ENCODE data around the gene NAP1L5. TPM values are rescaled to one million over a fixed set of nuclear protein-coding genes. Genes with fewer than 3 reads are reported as not detected.
A peak's percentile ranks its signal among the peaks of the same experiment; 100 is the strongest.

Gene NAP1L5
- polyA plus RNA-seq, 1 donor = 10.4 TPM

DNA sequence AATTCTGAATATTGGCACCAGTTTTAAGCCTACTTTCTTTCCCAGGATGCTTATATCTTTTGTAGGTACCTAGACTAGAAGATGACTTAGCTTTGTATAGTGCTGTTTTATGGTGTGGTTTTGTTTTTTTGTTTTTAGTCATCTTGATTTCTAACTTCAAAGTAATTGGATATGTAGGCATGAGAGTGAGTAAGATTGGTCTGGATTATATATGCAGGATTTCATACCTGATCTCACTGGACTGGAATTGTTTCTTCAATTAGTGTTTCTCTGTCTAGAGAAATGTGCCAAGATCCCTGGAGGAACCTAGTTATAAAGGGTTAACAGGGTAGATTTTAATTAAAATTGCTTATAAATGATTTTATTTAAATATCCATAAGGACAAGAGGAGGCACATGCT lies 23.1 kb downstream of the NAP1L5 start:
- no peak for DNase-seq
- no peak overlapping the region for H3K4me3 ChIP-seq (ENCODE audit: low read length)
- no peaks in the 10 kb centered on the region for H3K9me3 ChIP-seq (ENCODE audit: control insufficient read depth, low read depth, low read length)
- peaks cover 16% of the 10 kb centered on the region for H3K36me3 ChIP-seq (ENCODE audit: control insufficient read depth, insufficient read depth, low read length)
- H3K27ac ChIP-seq (ENCODE audit: low read length) = no peak overlapping the region
- no peaks in the 10 kb centered on the region for H3K4me1 ChIP-seq (ENCODE audit: control insufficient read depth, insufficient read depth, low read length)
- no peaks in the 10 kb centered on the region for H3K27me3 ChIP-seq (ENCODE audit: control insufficient read depth, insufficient read depth, low read length)

DNA sequence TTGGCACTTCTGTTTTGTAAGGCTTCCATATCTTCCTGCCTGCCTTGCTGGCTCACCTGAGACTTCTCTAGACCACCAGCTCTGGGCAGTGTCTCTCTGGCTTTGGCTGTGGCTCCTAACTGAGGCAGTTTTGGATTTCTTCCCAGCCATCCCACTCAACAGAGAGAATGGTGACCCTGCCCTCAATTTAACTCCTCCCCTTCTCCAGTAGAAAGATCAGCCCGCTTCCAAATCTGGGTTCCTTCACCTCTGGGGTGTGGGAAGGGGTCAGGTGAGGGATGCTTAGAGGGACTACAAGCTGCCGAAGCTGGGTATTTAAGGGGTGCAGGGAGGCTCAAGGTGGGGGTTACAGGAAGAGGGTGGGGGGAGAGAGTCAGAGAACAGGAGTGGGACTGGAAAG lies 23.7 kb downstream of the NAP1L5 start:
- H3K36me3 ChIP-seq (ENCODE audit: control insufficient read depth, insufficient read depth, low read length) = peaks cover 11% of the 10 kb centered on the region
- WGBS (ENCODE audit: insufficient coverage, low lambda C conversion rate) = 100% methylated on average over 1 of the region's 2 CpGs
- H3K4me3 ChIP-seq (ENCODE audit: low read length) = no peak overlapping the region

DNA sequence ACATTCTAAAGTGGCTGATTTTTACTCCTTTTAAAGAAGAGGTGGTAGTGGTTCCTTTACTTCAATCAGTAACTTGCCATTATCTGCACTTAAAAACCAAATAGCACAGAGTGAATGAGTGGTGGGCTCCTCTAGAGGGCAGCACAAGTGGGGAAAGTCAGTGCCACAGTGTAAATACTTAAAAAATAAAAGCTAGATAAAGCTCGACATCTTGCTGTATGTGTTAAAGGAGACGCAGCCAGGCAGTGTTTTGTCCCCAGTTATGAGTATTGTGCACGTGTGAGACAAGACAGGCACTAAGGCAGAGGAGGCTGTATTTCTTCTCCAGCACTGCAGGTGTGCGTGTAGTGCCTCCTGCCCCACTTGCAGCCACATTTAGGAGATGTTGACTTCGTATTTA lies 24.6 kb downstream of the NAP1L5 start:
- Histone ChIP-seq H3K36me3 (ENCODE audit: control insufficient read depth, insufficient read depth, low read length) (peaks cover 11% of the 10 kb centered on the region), H3K27ac (ENCODE audit: low read length) (no peak overlapping the region), H3K9me3 (ENCODE audit: control insufficient read depth, low read depth, low read length) (no peaks in the 10 kb centered on the region), H3K4me1 (ENCODE audit: control insufficient read depth, insufficient read depth, low read length) (no peaks in the 10 kb centered on the region), H3K27me3 (ENCODE audit: control insufficient read depth, insufficient read depth, low read length) (no peaks in the 10 kb centered on the region), H3K4me3 (ENCODE audit: low read length) (no peak overlapping the region)
- DNase-seq = peak; percentile 7 to 22
- WGBS (ENCODE audit: insufficient coverage, low lambda C conversion rate) = 83% methylated on average over 1 of the region's 5 CpGs

More for the DNA sequence above, 23.7 kb downstream of the NAP1L5 start:
- Histone ChIP-seq H3K27ac (ENCODE audit: low read length) (no peak overlapping the region), H3K4me1 (ENCODE audit: control insufficient read depth, insufficient read depth, low read length) (no peaks in the 10 kb centered on the region), H3K9me3 (ENCODE audit: control insufficient read depth, low read depth, low read length) (no peaks in the 10 kb centered on the region), H3K27me3 (ENCODE audit: control insufficient read depth, insufficient read depth, low read length) (no peaks in the 10 kb centered on the region)
- DNase-seq = no peak

DNA sequence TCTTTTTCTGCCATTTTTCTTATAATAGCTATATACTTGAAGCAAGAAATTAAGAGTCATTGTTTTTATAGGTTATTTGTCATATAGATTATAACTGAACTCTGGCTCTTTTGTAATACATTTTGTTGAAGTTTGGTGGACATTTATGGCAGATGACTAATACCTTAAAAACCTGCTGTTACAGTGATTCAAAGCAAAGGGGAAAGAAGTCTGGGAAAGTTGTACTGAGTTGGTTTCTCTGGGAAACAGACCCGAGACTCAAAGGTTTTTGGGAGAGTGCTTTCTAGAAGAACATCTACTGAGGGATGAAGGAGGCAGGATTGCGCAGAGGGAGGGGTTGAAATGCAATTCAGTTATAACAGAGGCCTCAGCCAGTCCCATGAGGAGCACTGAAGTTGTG lies 35.9 kb downstream of the NAP1L5 start:
- Histone ChIP-seq H3K36me3 (ENCODE audit: control insufficient read depth, insufficient read depth, low read length) (peaks cover 3% of the 10 kb centered on the region), H3K4me1 (ENCODE audit: control insufficient read depth, insufficient read depth, low read length) (peaks cover 20% of the 10 kb centered on the region), H3K4me3 (ENCODE audit: low read length) (no peak overlapping the region), H3K9me3 (ENCODE audit: control insufficient read depth, low read depth, low read length) (no peaks in the 10 kb centered on the region), H3K27ac (ENCODE audit: low read length) (peak overlapping the region; percentile 84), H3K27me3 (ENCODE audit: control insufficient read depth, insufficient read depth, low read length) (no peaks in the 10 kb centered on the region)
- WGBS (ENCODE audit: insufficient coverage, low lambda C conversion rate) = no CpG with 5 or more reads among the region's 2 CpGs
- peak; percentile 23 to 65 for DNase-seq

DNA sequence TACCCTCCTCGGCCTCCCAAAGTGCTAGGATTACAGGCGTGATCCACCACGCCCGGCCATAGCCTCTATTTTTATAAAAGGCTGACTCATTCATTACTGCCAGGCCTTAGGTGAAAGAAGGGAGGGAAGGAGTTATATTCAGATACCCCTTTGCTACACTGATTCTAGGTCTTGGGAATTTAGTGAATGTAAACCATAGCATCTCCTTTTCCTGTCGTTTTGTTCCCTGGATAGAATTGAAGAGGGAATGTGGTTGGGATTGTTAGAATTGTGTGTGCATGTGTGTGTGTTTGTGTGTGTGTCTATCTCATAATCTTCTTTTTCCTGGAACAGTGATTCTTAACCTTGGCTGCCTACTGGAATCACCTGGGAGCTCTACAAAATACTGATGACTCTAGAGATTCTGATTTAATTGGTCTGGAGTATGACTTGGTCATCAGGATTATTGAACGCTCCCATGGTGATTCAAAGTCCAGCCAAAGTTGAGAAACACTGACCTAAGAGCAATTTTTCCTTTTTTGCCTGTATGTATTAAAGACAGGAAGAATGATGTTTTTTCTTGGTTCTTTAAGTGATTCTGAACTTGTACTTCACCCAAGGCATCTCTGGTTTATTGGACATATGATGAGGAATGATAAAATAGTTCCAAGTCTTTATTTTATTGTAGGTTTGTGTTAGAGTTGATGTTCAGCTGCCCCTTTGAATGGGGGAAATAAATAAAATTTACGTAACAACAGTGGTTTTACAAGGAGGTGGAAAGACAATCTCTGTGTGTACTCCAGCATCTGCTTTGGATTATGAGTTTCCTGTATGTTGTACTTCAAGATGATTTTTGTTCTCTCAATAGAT lies 37.0 kb downstream of the NAP1L5 start:
- DNase-seq = peak; percentile 62 to 77
- H3K27me3 ChIP-seq (ENCODE audit: control insufficient read depth, insufficient read depth, low read length) = no peaks in the 10 kb centered on the region
- WGBS (ENCODE audit: insufficient coverage, low lambda C conversion rate) = 17% methylated on average over 1 of the region's 7 CpGs
- peaks cover 6% of the 10 kb centered on the region for H3K36me3 ChIP-seq (ENCODE audit: control insufficient read depth, insufficient read depth, low read length)
- H3K4me1 ChIP-seq (ENCODE audit: control insufficient read depth, insufficient read depth, low read length) = peaks cover 20% of the 10 kb centered on the region
- no peak overlapping the region for H3K4me3 ChIP-seq (ENCODE audit: low read length)
- H3K27ac ChIP-seq (ENCODE audit: low read length) = peak overlapping the region; percentile 84
- no peaks in the 10 kb centered on the region for H3K9me3 ChIP-seq (ENCODE audit: control insufficient read depth, low read depth, low read length)

DNA sequence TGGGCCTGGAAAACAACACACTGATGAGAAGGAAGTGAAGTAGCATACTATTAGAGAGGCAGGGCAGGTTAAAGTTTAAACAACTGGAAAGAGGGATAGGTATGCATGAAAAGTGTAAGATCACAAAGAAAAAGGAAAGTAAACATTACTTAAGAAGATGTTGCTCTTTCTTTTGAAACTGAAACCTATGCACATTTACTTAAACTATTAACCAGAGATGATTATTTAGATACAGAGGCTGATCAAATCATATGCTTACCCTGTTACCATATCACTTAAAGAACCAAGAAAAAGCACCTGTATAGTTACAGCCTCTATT lies 37.8 kb downstream of the NAP1L5 start:
- H3K36me3 ChIP-seq (ENCODE audit: control insufficient read depth, insufficient read depth, low read length) = peaks cover 6% of the 10 kb centered on the region
- no peak overlapping the region for H3K4me3 ChIP-seq (ENCODE audit: low read length)
- peak overlapping the region; percentile 84 for H3K27ac ChIP-seq (ENCODE audit: low read length)
- DNase-seq = peak; percentile 24 to 67
- H3K27me3 ChIP-seq (ENCODE audit: control insufficient read depth, insufficient read depth, low read length) = no peaks in the 10 kb centered on the region
- no peaks in the 10 kb centered on the region for H3K9me3 ChIP-seq (ENCODE audit: control insufficient read depth, low read depth, low read length)
- H3K4me1 ChIP-seq (ENCODE audit: control insufficient read depth, insufficient read depth, low read length) = peaks cover 20% of the 10 kb centered on the region

DNA sequence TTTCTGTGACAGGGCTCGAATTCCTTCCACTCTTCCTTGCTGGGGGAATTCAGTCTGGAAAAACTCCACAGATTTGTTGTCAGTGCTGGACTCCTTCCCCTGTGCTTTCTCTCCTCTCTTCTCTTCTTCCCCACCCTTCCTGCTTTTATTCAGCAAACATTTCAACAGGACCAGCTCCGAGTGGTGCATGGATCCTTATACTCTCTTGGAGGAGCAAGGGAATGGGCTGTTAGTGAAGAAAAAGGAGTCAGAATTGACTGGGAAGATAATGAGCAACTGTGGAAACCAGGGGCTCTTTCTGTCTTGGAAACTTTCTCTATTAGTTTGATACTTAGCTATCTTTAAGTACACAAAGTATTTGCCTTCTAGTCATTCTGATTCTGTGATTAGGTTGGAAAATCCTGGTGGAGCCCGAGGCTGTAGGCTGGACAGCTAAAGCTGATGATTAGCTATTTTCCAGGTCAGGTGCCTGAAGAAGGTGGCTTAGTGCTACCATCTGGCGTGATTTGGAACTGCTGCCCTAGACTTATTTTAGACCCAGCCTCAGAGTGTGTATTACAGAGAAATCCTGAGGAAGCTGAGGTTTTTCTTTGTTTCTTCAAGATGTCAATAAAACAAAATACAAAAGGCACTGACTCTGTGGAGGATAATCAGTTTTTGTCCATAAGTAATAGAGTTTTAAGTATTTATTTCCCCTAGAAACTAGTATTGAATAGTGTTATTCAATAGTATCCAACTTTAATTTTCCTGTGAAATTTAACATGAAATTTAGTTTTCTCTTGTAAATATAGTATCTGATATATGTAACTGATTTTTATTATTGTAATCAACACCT lies 38.4 kb downstream of the NAP1L5 start:
- peak; percentile 54 to 78 for DNase-seq
- no peaks in the 10 kb centered on the region for H3K27me3 ChIP-seq (ENCODE audit: control insufficient read depth, insufficient read depth, low read length)
- H3K27ac ChIP-seq (ENCODE audit: low read length) = peak overlapping the region; percentile 84
- H3K9me3 ChIP-seq (ENCODE audit: control insufficient read depth, low read depth, low read length) = no peaks in the 10 kb centered on the region
- no CpG with 5 or more reads among the region's 4 CpGs for WGBS (ENCODE audit: insufficient coverage, low lambda C conversion rate)
- peaks cover 6% of the 10 kb centered on the region for H3K36me3 ChIP-seq (ENCODE audit: control insufficient read depth, insufficient read depth, low read length)
- H3K4me1 ChIP-seq (ENCODE audit: control insufficient read depth, insufficient read depth, low read length) = peaks cover 20% of the 10 kb centered on the region
- H3K4me3 ChIP-seq (ENCODE audit: low read length) = no peak overlapping the region

DNA sequence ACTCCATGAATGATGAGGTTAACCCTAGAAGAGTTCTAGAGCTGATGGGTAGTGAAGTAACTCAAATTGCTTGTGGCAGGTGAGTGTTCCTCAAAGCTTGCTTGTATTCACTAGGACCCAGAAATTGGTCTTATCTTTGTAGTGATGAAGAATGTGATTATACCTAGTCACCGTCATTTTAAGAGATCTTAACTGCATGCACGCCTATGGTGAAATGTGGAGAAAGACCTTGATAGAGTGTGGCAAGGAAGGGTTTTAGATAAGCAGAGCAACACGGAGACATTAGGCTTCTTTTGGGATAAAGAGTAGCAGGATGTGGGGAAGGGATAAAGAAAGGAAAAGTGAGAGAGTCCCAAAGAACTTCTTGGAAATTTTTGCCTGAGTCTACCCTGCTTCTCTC lies 42.4 kb downstream of the NAP1L5 start:
- H3K27ac ChIP-seq (ENCODE audit: low read length) = no peak overlapping the region
- H3K4me3 ChIP-seq (ENCODE audit: low read length) = no peak overlapping the region
- peaks cover 15% of the 10 kb centered on the region for H3K36me3 ChIP-seq (ENCODE audit: control insufficient read depth, insufficient read depth, low read length)
- H3K9me3 ChIP-seq (ENCODE audit: control insufficient read depth, low read depth, low read length) = no peaks in the 10 kb centered on the region
- 86% methylated on average over 1 of the region's 3 CpGs for WGBS (ENCODE audit: insufficient coverage, low lambda C conversion rate)
- H3K4me1 ChIP-seq (ENCODE audit: control insufficient read depth, insufficient read depth, low read length) = peaks cover 13% of the 10 kb centered on the region
- no peaks in the 10 kb centered on the region for H3K27me3 ChIP-seq (ENCODE audit: control insufficient read depth, insufficient read depth, low read length)
- no peak for DNase-seq

DNA sequence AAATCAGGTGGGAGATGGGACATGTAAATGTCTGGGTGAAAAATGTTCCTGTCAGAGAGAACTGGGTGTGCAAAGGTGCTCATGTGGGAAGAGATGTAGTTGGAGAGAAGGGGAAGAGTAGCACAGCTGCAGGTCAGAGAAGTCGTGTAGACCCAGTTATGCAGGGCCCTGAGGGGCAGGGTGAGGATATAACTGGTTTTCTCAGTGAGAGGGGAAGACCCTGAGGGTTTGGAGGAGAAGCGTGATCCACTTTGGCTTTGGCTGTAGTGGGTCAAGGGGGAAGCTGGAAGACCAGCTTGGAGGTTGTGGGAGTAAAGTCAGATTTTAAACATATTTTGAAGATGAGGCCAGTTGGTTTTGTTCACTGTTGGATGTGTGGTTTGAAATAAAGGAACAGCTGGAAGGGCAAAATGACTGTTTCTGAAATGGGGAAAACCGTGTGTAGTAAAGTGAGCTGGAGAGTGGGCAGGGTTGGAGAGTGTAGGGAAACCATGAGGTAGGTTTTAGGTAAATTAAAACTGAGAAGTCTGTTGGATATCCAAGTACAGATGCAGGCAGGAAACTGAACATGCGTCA lies 44.2 kb downstream of the NAP1L5 start:
- Histone ChIP-seq H3K9me3 (ENCODE audit: control insufficient read depth, low read depth, low read length) (no peaks in the 10 kb centered on the region), H3K27me3 (ENCODE audit: control insufficient read depth, insufficient read depth, low read length) (no peaks in the 10 kb centered on the region), H3K4me1 (ENCODE audit: control insufficient read depth, insufficient read depth, low read length) (no peaks in the 10 kb centered on the region), H3K27ac (ENCODE audit: low read length) (no peak overlapping the region), H3K36me3 (ENCODE audit: control insufficient read depth, insufficient read depth, low read length) (peaks cover 15% of the 10 kb centered on the region), H3K4me3 (ENCODE audit: low read length) (no peak overlapping the region)
- WGBS (ENCODE audit: insufficient coverage, low lambda C conversion rate) = 100% methylated on average over 1 of the region's 4 CpGs
- no peak for DNase-seq

DNA sequence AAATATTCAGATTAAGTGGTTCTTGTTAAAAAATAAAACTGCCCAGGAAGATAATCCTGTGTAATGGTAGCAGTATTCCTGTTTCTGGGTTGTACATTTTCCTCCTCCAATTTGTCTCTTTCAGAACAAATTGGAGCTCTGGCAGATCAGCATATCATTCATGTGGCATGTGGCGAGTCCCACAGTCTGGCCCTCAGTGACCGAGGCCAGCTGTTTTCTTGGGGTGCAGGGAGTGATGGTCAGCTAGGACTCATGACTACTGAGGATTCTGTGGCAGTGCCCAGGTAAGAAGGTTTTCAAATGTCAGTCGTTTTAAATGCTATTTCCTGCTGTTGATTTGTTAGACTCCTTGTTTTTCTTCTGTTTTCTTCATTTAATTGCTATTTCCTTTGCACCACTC lies 47.9 kb downstream of the NAP1L5 start:
- H3K9me3 ChIP-seq (ENCODE audit: control insufficient read depth, low read depth, low read length) = no peaks in the 10 kb centered on the region
- H3K27ac ChIP-seq (ENCODE audit: low read length) = no peak overlapping the region
- H3K4me1 ChIP-seq (ENCODE audit: control insufficient read depth, insufficient read depth, low read length) = no peaks in the 10 kb centered on the region
- no peak overlapping the region for H3K4me3 ChIP-seq (ENCODE audit: low read length)
- WGBS (ENCODE audit: insufficient coverage, low lambda C conversion rate) = 100% methylated on average over 1 of the region's 3 CpGs
- peaks cover 11% of the 10 kb centered on the region for H3K36me3 ChIP-seq (ENCODE audit: control insufficient read depth, insufficient read depth, low read length)
- no peak for DNase-seq
- no peaks in the 10 kb centered on the region for H3K27me3 ChIP-seq (ENCODE audit: control insufficient read depth, insufficient read depth, low read length)

All from large intestine (tissue), 3 donors.